GM12873 (cell line): ENCODE measurements around the gene NUAK1.

Experiments used
- TF ChIP-seq, protein P1 (sequence below): IDR thresholded peaks from 2 replicates; pipeline ENCODE4 v1.5.1; 2012; ENCODE audit warnings: low read depth, mild to moderate bottlenecking, moderate library complexity, low read length, control low read depth; ENCODE audit not compliant: insufficient read depth; ENCODE audit errors: missing control alignments

The NUAK1 gene

DNA sequence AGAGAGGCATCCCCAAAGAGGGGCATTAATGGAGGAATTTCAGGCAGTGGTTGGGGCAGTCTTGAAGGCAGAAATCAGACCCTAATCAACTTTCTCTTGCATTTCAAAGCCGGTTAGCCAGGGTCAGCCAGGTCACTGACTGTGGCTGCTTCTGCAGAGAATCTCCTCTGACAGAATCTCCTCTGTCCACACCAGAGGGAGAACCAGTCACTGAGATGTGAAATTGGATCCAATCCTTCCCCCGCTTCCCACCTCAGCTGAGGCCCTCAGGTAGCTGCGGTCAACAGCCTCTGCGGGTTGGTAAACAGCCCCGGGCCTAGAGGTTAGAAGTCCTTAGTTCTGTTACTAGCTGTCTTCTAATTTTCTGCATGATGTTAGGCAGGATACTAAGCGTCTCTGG, 39.8 kb upstream of the NUAK1 start:
- TF ChIP-seq, protein P1, sequence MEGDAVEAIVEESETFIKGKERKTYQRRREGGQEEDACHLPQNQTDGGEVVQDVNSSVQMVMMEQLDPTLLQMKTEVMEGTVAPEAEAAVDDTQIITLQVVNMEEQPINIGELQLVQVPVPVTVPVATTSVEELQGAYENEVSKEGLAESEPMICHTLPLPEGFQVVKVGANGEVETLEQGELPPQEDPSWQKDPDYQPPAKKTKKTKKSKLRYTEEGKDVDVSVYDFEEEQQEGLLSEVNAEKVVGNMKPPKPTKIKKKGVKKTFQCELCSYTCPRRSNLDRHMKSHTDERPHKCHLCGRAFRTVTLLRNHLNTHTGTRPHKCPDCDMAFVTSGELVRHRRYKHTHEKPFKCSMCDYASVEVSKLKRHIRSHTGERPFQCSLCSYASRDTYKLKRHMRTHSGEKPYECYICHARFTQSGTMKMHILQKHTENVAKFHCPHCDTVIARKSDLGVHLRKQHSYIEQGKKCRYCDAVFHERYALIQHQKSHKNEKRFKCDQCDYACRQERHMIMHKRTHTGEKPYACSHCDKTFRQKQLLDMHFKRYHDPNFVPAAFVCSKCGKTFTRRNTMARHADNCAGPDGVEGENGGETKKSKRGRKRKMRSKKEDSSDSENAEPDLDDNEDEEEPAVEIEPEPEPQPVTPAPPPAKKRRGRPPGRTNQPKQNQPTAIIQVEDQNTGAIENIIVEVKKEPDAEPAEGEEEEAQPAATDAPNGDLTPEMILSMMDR, result no peak

DNA sequence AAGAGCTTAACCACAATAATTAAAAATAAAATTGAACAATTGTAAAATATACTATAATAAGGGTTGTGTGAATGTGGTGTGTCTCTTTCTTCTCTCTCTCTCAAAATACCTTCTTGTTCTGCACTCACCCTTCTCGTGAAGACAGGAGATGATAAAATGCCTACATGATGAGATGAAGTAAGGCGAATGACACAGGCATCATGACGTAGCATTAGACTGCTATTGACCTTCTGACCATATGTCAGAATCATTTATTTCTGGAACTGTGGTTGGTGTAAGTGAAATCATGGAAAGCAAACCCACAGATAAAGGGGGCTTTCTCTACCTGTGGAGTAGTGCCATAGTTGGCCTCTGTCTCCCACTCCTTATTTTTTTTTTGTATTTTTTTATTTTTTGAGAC, 37.8 kb upstream of the NUAK1 start:
- TF ChIP-seq, protein P1, result no peak

DNA sequence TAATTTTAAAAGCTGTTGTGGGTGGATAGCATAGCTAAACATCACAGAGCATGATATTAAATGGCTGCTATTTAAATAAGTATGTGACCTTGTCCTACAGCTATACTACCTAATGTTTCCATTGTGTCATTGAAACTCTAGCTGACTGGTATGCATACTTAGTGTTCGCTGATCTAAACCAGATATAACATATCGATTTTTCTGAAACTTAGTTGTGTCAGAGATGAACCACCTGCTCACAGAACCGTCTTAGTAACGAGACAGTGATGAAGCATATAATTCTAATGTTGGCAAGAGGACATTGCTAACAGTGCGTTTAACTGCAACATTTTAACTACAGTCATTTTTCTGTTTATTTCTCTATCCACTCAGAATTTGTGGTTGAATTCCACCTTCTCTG, 36.1 kb upstream of the NUAK1 start:
- TF ChIP-seq, protein P1, result no peak

DNA sequence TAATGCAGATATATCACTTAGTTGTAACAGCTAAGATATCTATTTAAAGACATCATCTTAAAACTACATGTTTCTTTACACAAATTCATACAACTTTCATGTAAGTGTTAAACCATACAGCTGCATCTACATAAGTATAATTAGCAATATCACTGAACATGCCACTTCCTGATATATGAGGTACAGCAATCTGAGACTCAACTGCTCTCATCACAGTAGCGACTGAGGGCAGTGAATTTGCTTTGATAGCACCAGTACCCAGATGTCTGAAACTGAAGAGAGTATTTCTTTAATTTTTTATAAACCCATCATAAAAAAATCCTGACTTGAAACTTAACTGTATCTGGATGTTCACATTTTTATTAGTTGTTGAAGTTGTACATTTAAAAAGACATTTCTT, 34.7 kb upstream of the NUAK1 start:
- TF ChIP-seq, protein P1, result no peak

DNA sequence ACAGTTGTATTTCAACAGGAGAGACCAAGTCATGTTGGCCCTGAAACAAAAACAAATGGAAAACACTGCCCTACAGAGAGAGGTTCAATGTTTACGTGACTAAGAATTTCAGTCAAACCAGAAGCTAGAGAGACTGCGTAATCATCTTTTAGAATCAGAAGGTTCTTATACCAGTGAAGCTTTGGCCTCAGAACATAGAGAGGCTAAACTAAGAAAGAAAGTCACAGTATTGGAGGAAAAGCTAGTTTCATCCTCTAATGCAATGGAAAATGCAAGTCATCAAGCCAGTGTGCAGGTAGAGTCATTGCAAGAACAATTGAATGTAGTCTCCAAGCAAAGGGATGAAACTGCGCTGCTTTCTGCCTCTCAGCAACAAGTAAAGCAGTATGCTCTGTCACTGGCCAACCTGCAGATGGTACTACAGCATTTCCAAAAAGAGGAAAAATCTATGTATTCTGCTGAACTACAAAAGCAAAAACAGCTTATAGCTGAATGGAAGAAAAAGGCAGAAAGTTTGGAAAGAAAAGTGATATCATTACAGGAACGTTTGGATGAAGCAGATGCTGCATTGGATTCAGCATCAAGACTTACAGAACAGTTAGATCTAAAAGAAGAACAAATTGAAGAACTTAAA, 32.5 kb upstream of the NUAK1 start:
- TF ChIP-seq, protein P1, result no peak

DNA sequence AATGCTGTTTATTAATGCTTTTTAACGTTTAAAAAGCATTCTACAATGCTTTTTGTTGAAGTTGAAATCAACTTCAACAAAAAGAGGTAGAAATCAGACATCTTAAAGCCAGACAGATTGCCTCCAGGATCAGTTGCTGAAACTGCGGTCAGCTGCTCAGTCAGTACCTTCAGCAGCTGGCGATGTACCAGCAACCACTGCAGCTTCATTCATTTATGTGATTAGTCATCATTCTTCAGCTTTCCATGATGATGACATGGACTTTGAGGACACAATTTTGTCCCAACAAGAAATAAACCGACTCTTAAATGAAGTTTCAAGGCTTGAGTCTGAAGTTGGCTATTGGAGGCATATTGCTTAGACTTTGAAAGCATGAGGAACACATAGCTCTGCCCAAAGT, 31.5 kb upstream of the NUAK1 start:
- TF ChIP-seq, protein P1, result no peak

DNA sequence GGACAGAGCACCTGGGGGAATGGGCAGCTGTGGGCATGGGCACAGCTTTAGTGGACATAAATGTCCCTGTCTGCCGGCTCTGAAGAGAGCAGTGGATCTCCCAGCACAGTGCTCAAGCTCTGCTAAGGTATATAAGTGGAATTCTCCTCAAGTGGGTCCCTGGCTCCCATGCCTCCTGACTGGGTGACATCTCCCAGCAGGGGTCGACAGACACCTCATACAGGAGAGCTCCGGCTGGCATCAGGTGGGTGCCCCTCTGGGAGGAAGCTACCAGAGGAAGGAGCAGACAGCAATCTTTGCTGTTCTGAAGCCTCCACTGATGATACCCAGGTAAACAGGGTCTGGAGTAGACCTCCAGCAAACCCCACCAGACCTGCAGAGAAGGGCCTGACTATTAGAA, 25.0 kb upstream of the NUAK1 start:
- TF ChIP-seq, protein P1, result no peak
